NOMO-1 treated with DMSO at 0.1 percent for 48 hours (cell line): ENCODE data around the gene SACM1L.
"Not testable (repeated sequence)": the region's sequence is repeated elsewhere in the genome, so short reads cannot be mapped to it uniquely, and the experiment has no call there.

ENCODE experiments used
- DNase-seq: peaks from one replicate; lab custom pipeline; 2025; ENCODE audit not compliant: unreplicated experiment; lab: John Stamatoyannopoulos, UW

The SACM1L gene

DNA sequence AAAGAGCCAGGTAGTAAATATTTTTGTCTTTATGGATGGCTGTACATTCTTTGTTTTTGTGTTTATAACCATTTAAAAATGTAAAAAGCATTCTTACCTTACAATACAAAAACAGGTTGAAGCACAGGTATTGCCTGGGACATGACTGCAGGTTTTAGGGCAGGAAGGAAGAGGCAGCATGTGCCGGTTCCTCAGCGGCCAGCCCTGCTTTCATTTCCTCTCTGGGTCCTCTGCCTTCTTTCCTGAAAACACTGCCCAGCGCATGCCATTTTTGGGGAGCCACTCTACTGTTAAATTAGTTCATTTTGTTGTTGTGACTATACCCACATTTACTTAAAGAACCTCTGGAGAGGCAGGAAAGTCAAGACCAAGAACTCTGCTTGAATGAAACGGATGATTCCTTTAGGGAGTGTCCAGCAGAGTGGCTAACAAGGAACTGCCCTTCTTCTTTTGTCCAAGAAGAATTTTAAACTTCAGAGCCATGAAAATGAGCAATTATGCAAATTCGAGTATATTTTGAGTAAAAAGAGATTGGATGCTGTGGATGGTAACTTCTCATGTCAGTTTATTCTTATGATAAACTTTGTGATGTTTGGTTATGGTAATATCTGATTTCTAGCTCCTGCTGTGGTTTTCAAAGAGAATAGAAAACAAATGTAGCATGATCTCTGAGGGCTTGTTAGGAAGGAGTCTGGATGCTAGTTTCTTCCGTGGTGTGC, 52.7 kb downstream of the SACM1L start:
- peak; percentile 1 for DNase-seq

DNA sequence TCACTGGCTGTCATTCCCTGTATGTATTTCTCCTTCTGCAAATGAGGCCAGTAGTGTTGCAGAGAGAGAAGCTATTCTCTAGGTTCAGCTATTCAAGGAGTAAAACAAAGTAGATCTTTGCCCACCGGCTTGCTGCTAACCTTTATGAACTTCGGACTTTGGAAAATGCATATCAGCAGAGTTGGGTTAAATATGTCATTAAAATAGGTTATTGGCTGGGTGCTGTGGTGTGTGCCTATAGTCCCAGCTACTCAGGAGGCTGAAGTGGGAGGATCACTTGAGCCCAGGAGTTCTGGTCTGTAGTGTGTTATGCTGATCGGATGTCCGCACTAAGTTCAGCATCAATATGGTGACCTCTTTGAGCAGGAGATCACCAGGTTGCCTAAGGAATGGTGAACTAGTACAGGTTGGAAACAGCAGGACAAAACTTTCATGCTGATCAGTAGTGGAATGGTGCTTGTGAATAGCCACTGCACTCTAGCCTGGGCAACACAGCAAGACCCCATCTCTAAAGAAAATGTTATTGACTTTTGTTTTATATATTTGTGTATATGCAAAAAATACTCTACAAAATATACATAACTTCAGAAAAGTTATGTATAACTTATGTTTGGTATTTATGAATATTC, 53.4 kb downstream of the SACM1L start:
- DNase-seq: no peak

DNA sequence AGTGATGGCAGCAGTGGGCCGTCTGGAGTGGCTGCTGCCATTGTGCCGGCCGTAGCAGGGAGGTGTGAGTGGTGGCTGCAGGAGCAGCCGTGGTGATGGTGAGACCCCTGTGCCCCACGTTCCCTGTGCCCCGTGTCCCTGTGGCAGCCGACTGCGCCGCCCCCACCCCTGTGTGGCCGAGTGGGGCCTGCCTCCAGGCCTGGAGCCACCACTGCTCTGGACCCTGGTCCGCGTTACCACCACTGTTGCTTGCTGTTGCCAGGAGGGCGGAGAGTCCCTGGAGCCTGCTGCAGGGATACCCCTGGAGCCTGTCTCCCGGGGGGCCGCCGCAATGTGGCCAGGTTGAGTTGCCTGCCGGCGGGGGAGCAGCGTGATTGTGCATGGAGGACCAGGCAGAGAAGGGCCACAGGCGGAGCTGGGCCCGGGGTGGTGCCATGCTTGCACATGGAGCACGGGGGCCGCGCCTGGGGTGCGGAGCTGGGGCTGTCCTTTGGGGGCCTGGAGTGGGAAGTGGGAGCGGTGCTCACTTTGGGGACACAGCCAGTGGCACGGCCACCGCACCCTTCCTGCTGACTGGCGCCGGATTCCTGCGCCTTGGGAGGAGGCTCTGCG, 57.1 kb downstream of the SACM1L start:
- no peak for DNase-seq

- no peak for DNase-seq
Measured at GRCh38 chr3:45746777-45747622, 57.8 kb downstream of the SACM1L start.

DNA sequence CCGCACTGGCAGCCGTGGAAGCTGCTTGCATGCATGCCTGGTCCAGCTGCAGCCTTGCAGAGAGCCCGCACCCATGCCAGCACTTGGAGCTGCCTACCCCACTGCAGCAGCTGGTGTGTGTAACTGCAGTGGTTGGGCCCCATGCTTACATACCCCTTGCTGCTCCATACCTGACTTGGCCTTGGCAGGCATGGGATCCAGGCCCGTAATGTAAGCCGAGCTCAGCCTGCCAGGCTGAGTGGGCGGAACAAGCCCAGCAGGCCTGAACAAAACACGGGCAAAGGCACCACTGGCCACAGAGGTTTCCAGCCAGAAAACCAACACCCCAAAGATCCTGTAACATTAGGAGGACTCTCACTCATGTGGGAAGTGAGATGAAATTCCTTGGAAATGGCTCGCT, 58.9 kb downstream of the SACM1L start:
- DNase-seq: no peak

GRCh38 chr3:45749036-45749600, 59.9 kb downstream of the SACM1L start:
- not testable (repeated sequence) for DNase-seq

DNA sequence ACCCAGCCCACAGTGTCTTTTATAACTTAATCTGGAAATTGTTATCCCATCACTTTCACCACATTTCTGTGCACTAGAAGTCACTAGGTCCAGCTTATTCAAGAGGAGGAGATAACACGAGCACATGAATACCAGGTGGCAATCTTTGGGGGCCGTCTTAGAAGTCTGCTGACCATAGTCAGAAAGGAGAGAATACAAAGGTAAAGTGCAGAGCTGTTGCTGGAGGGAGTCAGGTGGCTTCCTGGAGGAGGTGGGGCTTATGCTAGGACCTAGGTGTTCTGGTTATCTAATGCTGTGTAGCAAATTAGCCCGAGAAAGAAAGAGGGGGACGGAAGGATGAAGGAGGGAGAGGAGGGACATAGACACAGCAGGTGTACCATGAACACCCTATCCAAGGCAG, 60.7 kb downstream of the SACM1L start:
- no peak for DNase-seq

DNA sequence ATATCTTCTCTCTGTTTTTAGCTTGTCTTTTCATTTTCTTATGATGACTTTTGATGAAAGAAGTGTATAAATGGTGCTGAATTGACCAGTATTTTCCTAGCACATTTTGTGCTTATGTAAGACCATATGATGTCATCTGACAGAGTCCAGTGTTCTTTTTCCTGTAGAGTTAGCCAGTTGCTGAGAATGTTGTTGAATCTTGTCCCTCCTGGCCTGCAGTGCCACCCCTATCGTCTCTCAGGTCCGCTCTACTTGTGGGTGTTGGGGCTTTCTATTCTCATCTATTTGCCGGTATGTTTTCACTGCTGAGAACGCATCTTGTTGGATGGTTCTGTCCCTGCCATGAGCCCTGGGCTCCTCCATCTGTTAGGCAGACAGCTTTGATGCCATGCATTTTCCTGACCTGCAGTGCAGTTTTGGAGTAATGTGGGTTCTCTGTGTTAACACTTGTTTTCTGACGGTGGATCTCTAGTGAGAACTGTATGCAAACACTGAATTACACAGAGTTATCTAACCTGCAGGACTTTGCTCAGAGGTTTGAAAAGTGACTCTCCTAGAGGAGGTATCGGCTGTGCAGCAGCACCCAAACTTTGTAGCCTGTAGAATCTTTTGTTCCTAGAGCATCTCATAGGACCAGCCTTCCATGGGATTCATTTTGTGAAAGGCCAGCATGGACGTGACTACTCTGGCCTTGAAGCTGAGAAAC, 62.5 kb downstream of the SACM1L start:
- no peak for DNase-seq

GRCh38 chr3:45753095-45753494, 63.9 kb downstream of the SACM1L start:
- DNase-seq: no peak

GRCh38 chr3:45754461-45754860, 65.3 kb downstream of the SACM1L start:
- DNase-seq: no peak

GRCh38 chr3:45756055-45756454, 66.9 kb downstream of the SACM1L start:
- DNase-seq: no peak

GRCh38 chr3:45757141-45757540, 67.9 kb downstream of the SACM1L start:
- DNase-seq: not testable (repeated sequence)

- DNase-seq: no peak
Measured at GRCh38 chr3:45758871-45759270, 69.7 kb downstream of the SACM1L start.

DNA sequence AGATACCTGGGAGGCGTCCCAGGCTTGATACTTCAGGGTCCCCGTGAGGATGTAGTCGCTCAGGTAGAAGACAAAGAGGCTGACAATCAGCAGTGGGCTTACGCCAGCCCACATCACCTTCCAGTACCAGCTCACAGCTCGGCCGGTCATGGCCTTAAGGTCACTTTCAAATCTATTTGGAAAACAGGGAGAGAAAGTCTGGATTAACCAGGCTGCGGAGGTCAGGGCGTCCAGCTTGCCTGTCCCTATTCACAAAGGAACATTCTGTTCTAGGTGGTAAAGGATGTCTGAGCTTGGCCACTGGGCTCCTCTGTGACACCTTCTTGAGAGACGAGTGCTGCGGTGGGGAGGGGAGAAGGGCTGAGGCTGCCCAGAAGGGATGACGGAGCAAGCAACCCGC, 70.7 kb downstream of the SACM1L start:
- no peak for DNase-seq

GRCh38 chr3:45760878-45761711, 71.9 kb downstream of the SACM1L start:
- DNase-seq: peak; percentile 51

DNA sequence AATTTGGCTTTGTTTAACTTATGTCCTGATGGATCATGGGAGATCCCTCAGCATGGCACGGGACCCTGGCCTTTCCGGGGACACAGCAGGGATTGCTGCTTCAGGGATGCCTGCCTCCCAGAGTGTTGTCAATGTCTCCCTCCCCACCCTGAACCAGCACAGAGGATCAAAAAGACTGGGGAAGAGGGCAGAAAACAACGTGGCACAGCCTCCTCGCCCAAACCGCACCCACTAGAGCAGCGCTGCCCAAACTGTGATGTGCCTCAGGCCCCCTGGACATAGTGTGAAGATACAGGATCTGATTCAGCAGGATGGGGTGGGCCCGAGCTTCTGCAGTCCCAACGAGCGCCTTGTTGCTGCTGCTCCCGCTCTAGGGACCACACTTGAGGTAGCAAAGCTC, 72.6 kb downstream of the SACM1L start:
- DNase-seq: no peak

GRCh38 chr3:45762647-45763302, 73.6 kb downstream of the SACM1L start:
- no peak for DNase-seq

GRCh38 chr3:45763303-45763675, 74.1 kb downstream of the SACM1L start:
- no peak for DNase-seq

- DNase-seq: no peak
Measured at GRCh38 chr3:45765266-45765851, 76.2 kb downstream of the SACM1L start.
